Measurements from ENCODE around the gene TRAIP. TPM values are rescaled to one million over a fixed set of nuclear protein-coding genes. Genes with fewer than 3 reads are reported as not detected.

TRAIP gene
- total and polyA plus RNA-seq, 5 donors from 2014 or later: 0.52 to 7.9 (median 2.4) TPM

DNA sequence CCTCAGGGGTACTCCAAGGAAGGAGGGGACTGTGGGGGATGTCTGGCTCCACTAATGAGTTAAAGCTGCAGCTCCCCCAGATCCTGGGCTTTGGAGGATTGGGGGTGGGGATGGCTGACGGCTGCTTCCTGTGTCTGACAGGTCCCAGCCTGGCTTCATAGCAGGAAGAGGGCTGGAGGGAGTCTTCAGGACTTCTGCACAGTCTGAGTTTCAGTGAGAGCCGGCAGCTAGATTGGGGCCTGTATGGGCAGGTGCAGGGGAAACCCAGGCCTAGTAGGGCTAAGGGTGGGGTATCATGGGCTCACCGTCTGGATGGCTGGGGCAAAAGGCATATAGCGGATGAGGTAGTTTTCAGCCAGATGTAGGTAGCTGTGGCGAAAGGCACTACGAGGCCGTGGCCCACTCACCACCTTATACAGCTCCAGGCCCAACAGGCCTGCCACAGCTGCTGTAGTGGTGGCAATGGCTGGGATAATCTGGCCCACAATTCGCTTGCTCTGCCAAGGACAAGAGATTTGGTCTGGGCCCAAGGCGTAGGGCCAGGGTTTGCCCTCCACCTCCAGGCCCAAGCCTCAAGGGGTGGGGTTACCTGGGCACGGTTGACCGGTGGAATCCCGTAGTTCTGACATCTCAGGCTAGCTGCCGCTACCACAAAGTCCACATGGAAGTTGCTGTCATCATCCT, 48.8 kb downstream of the TRAIP start:
- Histone ChIP-seq H3K36me3 (ENCODE audit: control insufficient read depth, insufficient read depth, low read length) (peaks cover 25% of the 10 kb centered on the region), H3K4me1 (ENCODE audit: control insufficient read depth, insufficient read depth, low read length, poor library complexity, severe bottlenecking) (peaks cover 45% of the 10 kb centered on the region), H3K9me3 (ENCODE audit: control insufficient read depth in 2 of 2, low read length in 2 of 2) (no peaks in the 10 kb centered on the region), H3K27ac (ENCODE audit: insufficient read depth, low read length, poor library complexity, severe bottlenecking) (no peak overlapping the region), H3K27me3 (ENCODE audit: control insufficient read depth, insufficient read depth, low read length) (no peaks in the 10 kb centered on the region), H3K4me3 (ENCODE audit: low read depth, low read length) (no peak overlapping the region)
- no peak for DNase-seq
- peaks cover 18% of the 10 kb centered on the region for H3K36me3 Mint-ChIP-seq
- no peaks in the 10 kb centered on the region for H3K9me3 Mint-ChIP-seq
- ATAC-seq (ENCODE audit: low read depth in 2 of 2): no peak
- peaks cover 1% of the 10 kb centered on the region for H3K27me3 Mint-ChIP-seq
- peak overlapping the region; percentile 72 to 82 (median 76) for H3K27ac Mint-ChIP-seq
- peak overlapping the region in 3 of 4 donors; percentile 5 to 68 (median 63) for H3K4me3 Mint-ChIP-seq
- H3K4me1 Mint-ChIP-seq: peaks cover under 1 to 68% (median 9%) of the 10 kb centered on the region in 4 donors

DNA sequence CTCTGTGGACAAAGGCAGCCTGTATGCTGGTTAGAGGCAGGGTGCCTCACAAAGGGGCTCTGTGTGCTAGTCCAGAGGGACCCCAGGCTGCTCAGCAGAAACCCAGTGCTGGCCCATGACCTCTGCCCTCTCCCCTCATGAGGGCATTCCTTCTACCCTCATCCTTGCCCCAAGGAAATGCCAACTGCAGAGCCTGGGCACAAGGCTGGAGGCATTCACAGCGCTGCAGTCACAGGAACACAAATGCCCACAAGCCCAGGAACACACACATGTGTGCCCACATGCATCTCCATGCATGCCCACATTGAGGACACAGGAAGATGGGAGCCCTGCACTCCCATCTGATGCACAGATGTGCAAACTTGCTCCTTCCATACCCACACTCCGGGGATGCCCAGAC, 49.5 kb downstream of the TRAIP start:
- Mint-ChIP-seq H3K9me3 (no peaks in the 10 kb centered on the region), H3K4me1 (peaks cover 4 to 67% (median 12%) of the 10 kb centered on the region in 4 donors), H3K36me3 (peaks cover 18% of the 10 kb centered on the region), H3K27me3 (peaks cover 9% of the 10 kb centered on the region), H3K27ac (peak overlapping the region; percentile 62 to 85 (median 82)), H3K4me3 (peak overlapping the region in 2 of 4 donors; percentile 5 to 63)
- peaks cover 41% of the 10 kb centered on the region for H3K4me1 ChIP-seq (ENCODE audit: control insufficient read depth, insufficient read depth, low read length, poor library complexity, severe bottlenecking)
- no peaks in the 10 kb centered on the region for H3K27me3 ChIP-seq (ENCODE audit: control insufficient read depth, insufficient read depth, low read length)
- H3K36me3 ChIP-seq (ENCODE audit: control insufficient read depth, insufficient read depth, low read length): peaks cover 19% of the 10 kb centered on the region
- ATAC-seq (ENCODE audit: low read depth in 2 of 2) (no peak), DNase-seq (no peak)
- no peaks in the 10 kb centered on the region for H3K9me3 ChIP-seq (ENCODE audit: control insufficient read depth in 2 of 2, low read length in 2 of 2)
- no peak overlapping the region for H3K27ac ChIP-seq (ENCODE audit: insufficient read depth, low read length, poor library complexity, severe bottlenecking)
- H3K4me3 ChIP-seq (ENCODE audit: low read depth, low read length): no peak overlapping the region

DNA sequence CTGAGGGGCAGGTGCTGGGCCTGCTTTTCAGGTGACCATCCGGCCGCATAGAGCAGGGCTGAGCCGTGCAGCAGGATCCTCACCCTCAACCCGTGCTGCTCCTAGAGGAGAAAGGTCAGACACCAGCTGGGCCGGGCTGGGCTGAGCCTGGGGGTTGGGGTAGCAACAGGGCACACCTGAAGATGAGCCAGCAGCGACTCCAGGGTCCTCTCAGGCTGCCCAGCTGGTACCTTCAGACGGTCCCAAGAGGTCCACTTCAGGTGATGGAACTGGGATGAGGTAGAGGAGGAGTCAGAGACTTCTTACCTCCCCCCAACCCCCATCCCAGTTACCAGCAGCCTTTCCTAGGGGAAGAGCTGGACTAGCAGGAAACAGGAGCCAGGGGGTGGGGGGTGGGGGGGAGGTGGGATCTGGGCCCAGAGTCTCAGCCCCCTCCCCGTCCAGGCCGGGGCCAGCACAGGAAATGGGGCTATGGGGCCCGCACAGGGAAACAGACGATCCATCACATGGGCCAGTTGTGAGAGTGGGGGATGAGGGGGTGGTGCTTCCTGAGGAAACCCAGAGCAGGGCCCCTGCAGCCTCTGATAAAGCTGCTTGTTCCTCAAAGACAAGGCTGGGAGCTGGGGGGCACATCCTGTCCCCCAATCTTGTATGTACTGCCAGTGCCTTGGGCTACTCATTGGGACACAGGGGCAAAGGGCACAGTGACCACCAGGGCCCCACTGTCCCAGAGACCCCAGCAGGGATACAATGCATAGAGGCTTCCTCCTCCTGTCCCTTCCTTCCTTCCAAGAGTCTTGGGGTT, 50.3 kb downstream of the TRAIP start:
- Mint-ChIP-seq H3K27me3 (peaks cover 14% of the 10 kb centered on the region), H3K4me1 (peaks cover 4 to 60% (median 12%) of the 10 kb centered on the region in 4 donors), H3K9me3 (peaks cover 0 to 1% (median 0%) of the 10 kb centered on the region in 7 donors), H3K27ac (peak overlapping the region; percentile 62 to 85 (median 82)), H3K36me3 (peaks cover 14% of the 10 kb centered on the region), H3K4me3 (no peak overlapping the region)
- Histone ChIP-seq H3K27me3 (ENCODE audit: control insufficient read depth, insufficient read depth, low read length) (no peaks in the 10 kb centered on the region), H3K36me3 (ENCODE audit: control insufficient read depth, insufficient read depth, low read length) (peaks cover 16% of the 10 kb centered on the region), H3K4me1 (ENCODE audit: control insufficient read depth, insufficient read depth, low read length, poor library complexity, severe bottlenecking) (peaks cover 41% of the 10 kb centered on the region), H3K27ac (ENCODE audit: insufficient read depth, low read length, poor library complexity, severe bottlenecking) (peak overlapping the region; percentile 33), H3K9me3 (ENCODE audit: control insufficient read depth in 2 of 2, low read length in 2 of 2) (no peaks in the 10 kb centered on the region), H3K4me3 (ENCODE audit: low read depth, low read length) (no peak overlapping the region)
- DNase-seq (peak in 1 of 3 donors; percentile 48), ATAC-seq (ENCODE audit: low read depth in 2 of 2) (no peak)

DNA sequence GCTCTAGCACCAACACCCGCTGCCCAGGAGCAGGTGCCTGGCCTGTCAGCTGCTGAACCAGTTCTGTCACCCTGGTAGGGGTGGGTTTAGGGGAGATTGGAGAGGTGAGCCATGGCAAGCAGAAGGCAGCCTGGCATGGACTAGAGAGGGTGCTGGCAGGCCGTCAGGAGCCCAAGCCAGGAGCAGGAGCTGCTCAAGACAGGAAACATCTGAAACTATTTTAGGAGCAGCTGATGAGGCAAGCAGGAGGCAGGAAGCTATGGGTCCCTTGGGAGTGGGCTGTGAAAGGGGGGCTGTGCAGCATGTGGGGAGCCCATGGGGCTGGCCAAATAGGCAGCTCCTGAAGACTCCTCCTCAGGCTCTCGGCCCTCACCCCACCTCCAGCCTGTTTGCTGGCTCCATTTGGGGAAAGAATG, 51.0 kb downstream of the TRAIP start:
- H3K4me3 Mint-ChIP-seq: peak overlapping the region; percentile 59 to 89 (median 82)
- no peaks in the 10 kb centered on the region for H3K9me3 ChIP-seq (ENCODE audit: control insufficient read depth in 2 of 2, low read length in 2 of 2)
- H3K27me3 Mint-ChIP-seq: peaks cover 18% of the 10 kb centered on the region
- DNase-seq (no peak), ATAC-seq (ENCODE audit: low read depth in 2 of 2) (no peak)
- no peak overlapping the region for H3K4me3 ChIP-seq (ENCODE audit: low read depth, low read length)
- H3K36me3 Mint-ChIP-seq: peaks cover 10% of the 10 kb centered on the region
- peaks cover 0 to 1% (median 0%) of the 10 kb centered on the region in 7 donors for H3K9me3 Mint-ChIP-seq
- peaks cover 14% of the 10 kb centered on the region for H3K36me3 ChIP-seq (ENCODE audit: control insufficient read depth, insufficient read depth, low read length)
- peak overlapping the region; percentile 33 for H3K27ac ChIP-seq (ENCODE audit: insufficient read depth, low read length, poor library complexity, severe bottlenecking)
- no peaks in the 10 kb centered on the region for H3K27me3 ChIP-seq (ENCODE audit: control insufficient read depth, insufficient read depth, low read length)
- peaks cover 41% of the 10 kb centered on the region for H3K4me1 ChIP-seq (ENCODE audit: control insufficient read depth, insufficient read depth, low read length, poor library complexity, severe bottlenecking)
- peak overlapping the region; percentile 75 to 86 (median 82) for H3K27ac Mint-ChIP-seq
- H3K4me1 Mint-ChIP-seq: peaks cover 4 to 56% (median 12%) of the 10 kb centered on the region in 4 donors

DNA sequence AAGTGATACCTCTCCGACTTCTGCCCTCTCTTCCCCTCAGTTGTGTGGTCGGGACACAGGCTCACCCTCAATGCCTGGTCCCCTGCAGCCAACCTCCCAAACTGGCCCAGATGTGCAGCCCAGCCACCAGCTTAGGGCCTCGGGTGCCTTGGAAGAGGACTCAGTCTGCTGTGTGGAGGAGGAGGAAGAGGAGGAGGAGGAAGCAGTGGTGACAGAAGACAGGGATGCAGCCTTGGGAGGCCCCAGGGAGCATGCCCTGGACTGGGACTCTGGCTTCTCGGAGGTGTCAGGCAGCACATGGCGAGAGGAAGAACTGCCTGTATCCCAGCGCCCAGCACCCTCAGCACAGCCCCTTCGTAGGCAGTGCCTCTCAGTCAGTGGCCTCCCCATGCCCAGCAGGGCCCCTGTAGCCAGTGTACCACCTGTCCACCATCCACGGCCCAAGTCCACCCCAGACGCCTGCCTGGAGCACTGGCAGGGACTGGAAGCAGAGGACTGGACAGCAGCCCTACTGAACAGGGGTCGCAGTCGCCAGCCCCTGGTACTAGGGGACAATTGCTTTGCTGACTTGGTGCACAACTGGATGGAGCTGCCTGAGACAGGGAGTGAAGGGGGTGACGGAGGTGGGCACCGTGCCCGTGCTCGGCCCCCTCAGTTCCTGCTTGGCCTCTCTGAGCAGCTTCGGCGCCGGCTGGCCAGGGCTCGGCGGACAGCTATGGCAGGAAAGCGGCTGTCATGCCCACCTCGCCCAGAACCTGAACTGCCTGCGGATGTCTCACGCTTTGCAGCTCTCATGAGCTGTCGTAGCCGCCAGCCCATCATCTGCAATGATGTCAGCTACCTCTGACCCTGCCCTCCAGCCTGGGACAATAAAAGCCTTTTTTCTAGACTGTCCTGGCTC, 52.0 kb downstream of the TRAIP start:
- H3K9me3 ChIP-seq (ENCODE audit: control insufficient read depth in 2 of 2, low read length in 2 of 2): no peaks in the 10 kb centered on the region
- no peaks in the 10 kb centered on the region for H3K27me3 ChIP-seq (ENCODE audit: control insufficient read depth, insufficient read depth, low read length)
- no peak overlapping the region for H3K4me3 ChIP-seq (ENCODE audit: low read depth, low read length)
- peaks cover 23% of the 10 kb centered on the region for H3K27me3 Mint-ChIP-seq
- DNase-seq: no peak
- H3K36me3 Mint-ChIP-seq: peaks cover 3% of the 10 kb centered on the region
- peak overlapping the region; percentile 32 to 82 (median 75) for H3K27ac Mint-ChIP-seq
- peak overlapping the region; percentile 89 to 92 (median 92) for H3K4me3 Mint-ChIP-seq
- H3K4me1 Mint-ChIP-seq: peaks cover 4 to 54% (median 10%) of the 10 kb centered on the region in 4 donors
- H3K4me1 ChIP-seq (ENCODE audit: control insufficient read depth, insufficient read depth, low read length, poor library complexity, severe bottlenecking): peaks cover 41% of the 10 kb centered on the region
- peaks cover 6% of the 10 kb centered on the region for H3K36me3 ChIP-seq (ENCODE audit: control insufficient read depth, insufficient read depth, low read length)
- H3K27ac ChIP-seq (ENCODE audit: insufficient read depth, low read length, poor library complexity, severe bottlenecking): no peak overlapping the region
- H3K9me3 Mint-ChIP-seq: peaks cover 0 to 1% (median 0%) of the 10 kb centered on the region in 7 donors
- no peak for ATAC-seq (ENCODE audit: low read depth in 2 of 2)

DNA sequence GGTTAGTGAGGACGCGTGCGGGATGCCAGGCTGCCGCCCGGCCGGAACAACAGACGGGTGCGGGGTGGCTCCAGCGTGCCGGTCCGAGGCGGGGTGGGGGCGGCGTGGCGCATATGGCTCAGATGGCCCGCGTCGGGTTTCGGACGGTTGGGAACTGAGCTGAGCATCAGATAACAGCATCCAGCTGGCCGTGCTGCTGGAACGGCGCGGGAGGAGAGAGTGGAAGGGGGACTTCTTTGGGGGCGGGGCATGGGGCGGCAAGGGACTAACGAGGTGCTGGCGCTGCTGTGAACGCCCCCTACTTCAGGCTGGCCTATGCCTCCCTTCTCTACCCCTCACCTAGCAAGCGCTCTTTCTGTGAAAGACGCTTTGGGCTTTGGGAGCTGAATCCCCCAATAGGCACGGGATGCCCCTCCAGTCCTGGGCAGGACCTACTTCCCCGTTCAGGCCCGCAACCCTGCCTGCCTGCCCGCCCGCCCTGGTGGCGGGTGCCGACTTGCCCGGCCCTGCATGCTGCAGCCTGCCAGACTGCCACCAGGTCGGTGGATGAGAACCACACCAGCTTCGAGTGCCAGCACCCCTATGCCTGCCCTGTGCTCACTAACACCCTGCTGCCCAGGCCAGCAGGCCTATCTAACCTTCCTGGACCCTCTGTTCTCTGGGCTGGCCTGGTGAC, 52.8 kb downstream of the TRAIP start:
- Mint-ChIP-seq H3K27ac (peak overlapping the region; percentile 26 to 42 (median 32)), H3K36me3 (no peaks in the 10 kb centered on the region), H3K4me3 (peak overlapping the region; percentile 89 to 92 (median 92)), H3K4me1 (peaks cover 4 to 52% (median 10%) of the 10 kb centered on the region in 4 donors), H3K9me3 (peaks cover 0 to 1% (median 0%) of the 10 kb centered on the region in 7 donors), H3K27me3 (peaks cover 26% of the 10 kb centered on the region)
- Histone ChIP-seq H3K9me3 (ENCODE audit: control insufficient read depth in 2 of 2, low read length in 2 of 2) (no peaks in the 10 kb centered on the region), H3K4me3 (ENCODE audit: low read depth, low read length) (no peak overlapping the region), H3K4me1 (ENCODE audit: control insufficient read depth, insufficient read depth, low read length, poor library complexity, severe bottlenecking) (peaks cover 41% of the 10 kb centered on the region), H3K36me3 (ENCODE audit: control insufficient read depth, insufficient read depth, low read length) (peaks cover 3% of the 10 kb centered on the region), H3K27me3 (ENCODE audit: control insufficient read depth, insufficient read depth, low read length) (no peaks in the 10 kb centered on the region), H3K27ac (ENCODE audit: insufficient read depth, low read length, poor library complexity, severe bottlenecking) (peak overlapping the region; percentile 78)
- ATAC-seq (ENCODE audit: low read depth in 2 of 2) (peak; percentile 13 to 25), DNase-seq (peak; percentile 45 to 58 (median 47))
